B cell (primary cell): ENCODE measurements around the gene ADAMTS2. TPM values are rescaled to one million over a fixed set of nuclear protein-coding genes. Genes with fewer than 3 reads are reported as not detected.

ENCODE experiments used
- ATAC-seq: fragments of 200-7000 bp; cut with Tn5 transposase; one replicate; pipeline ENCODE4 v1.10.0; 2021; ENCODE audit warnings: low read depth, mild to moderate bottlenecking, moderate number of reproducible peaks, moderate library complexity
- CTCF ChIA-PET: fragments of 350-600 bp; sonication (Branson Sonifier 250); formaldehyde crosslinking; loops from one replicate; lab custom pipeline; 2021; ENCODE audit warnings: antibody characterized with exemption, inconsistent platforms; lab: Charles Lee
- POLR2A ChIA-PET: fragments of 350-600 bp; sonication (Branson Sonifier 250); formaldehyde crosslinking; loops from one replicate; lab custom pipeline; 2021; ENCODE audit warnings: antibody characterized with exemption; lab: Charles Lee
- DNase-seq: peaks from one replicate; pipeline ENCODE4 v3.0.0; 2013
- H2AFZ ChIP-seq: 2 replicates; pipeline ENCODE4 v1.6.1; 2012; ENCODE audit warnings: mild to moderate bottlenecking, low read depth, low read length; ENCODE audit not compliant: insufficient read depth, poor library complexity, severe bottlenecking
- H3K27ac ChIP-seq, 2 donors: 1 replicate in 1 of 2; 2 replicates in 1 of 2; pipeline ENCODE4 v1.5.1; 2012 to 2013; ENCODE audit warnings: low read length in 2 of 2, mild to moderate bottlenecking in 2 of 2, moderate library complexity in 1 of 2
- H3K27me3 ChIP-seq, 4 experiments: fragments of 200-600 bp in 1 of 4; sonication (generic) in 1 of 4; replicated peaks in 1 of 4; 1 replicate in 2 of 4; 2 replicates in 2 of 4; pipeline versions ENCODE4 v1.6.1 to v1.7.0; 2013 to 2016; ENCODE audit warnings: low read length in 3 of 4, mild to moderate bottlenecking in 2 of 4, mixed read lengths in 1 of 4, moderate library complexity in 1 of 4; ENCODE audit not compliant: insufficient read depth in 4 of 4, control insufficient read depth in 3 of 4; ENCODE audit errors: control extremely low read depth in 1 of 4
- H3K36me3 ChIP-seq, 2 experiments: replicated peaks in 1 of 2; 1 replicate in 1 of 2; 2 replicates in 1 of 2; pipeline versions ENCODE4 v1.6.1 to v1.7.1; 2013; ENCODE audit warnings: low read length in 1 of 2; ENCODE audit not compliant: insufficient read depth in 2 of 2, control insufficient read depth in 1 of 2; ENCODE audit errors: control extremely low read depth in 1 of 2, extremely low read depth in 1 of 2
- H3K4me1 ChIP-seq, 2 donors: fragments of 200-600 bp in 1 of 2; sonication (generic) in 1 of 2; 1 replicate in 1 of 2; 2 replicates in 1 of 2; pipeline versions ENCODE4 v1.5.1 to v1.6.1; 2013 to 2017; ENCODE audit warnings: low read length in 2 of 2; ENCODE audit not compliant: control insufficient read depth in 2 of 2, insufficient read depth in 2 of 2
- H3K4me2 ChIP-seq: replicated peaks from 2 replicates; pipeline ENCODE3; 2012; ENCODE audit warnings: mild to moderate bottlenecking, low read depth, low read length; ENCODE audit not compliant: poor library complexity, severe bottlenecking
- H3K4me3 ChIP-seq, 5 experiments: fragments of 200-600 bp in 1 of 5; sonication (generic) in 1 of 5; 1 replicate in 3 of 5; 2 replicates in 2 of 5; pipeline versions ENCODE4 v1.5.1 to v1.7.0; 2011 to 2016; ENCODE audit warnings: low read length in 4 of 5, mild to moderate bottlenecking in 4 of 5, low read depth in 2 of 5, control low read depth in 1 of 5, moderate library complexity in 1 of 5; ENCODE audit not compliant: insufficient read depth in 1 of 5; ENCODE audit errors: control extremely low read depth in 1 of 5, extremely low read depth in 1 of 5
- H3K79me2 ChIP-seq: fragments of 200-600 bp; sonication (generic); one replicate; pipeline ENCODE4 v1.6.0; 2016; ENCODE audit warnings: low read length; ENCODE audit not compliant: control insufficient read depth, insufficient read depth
- H3K9ac ChIP-seq: fragments of 200-600 bp; sonication (generic); 2 replicates; pipeline ENCODE4 v1.6.1; 2017; ENCODE audit warnings: mild to moderate bottlenecking, low read length, moderate library complexity
- H3K9me3 ChIP-seq, 3 donors: one replicate each; pipeline versions ENCODE4 v1.6.1 to v1.7.1; 2013; ENCODE audit warnings: low read length in 2 of 3; ENCODE audit not compliant: control insufficient read depth in 2 of 3, insufficient read depth in 1 of 3; ENCODE audit errors: control extremely low read depth in 1 of 3
- H4K20me1 ChIP-seq: 2 replicates; pipeline ENCODE4 v1.6.0; 2012; ENCODE audit warnings: mild to moderate bottlenecking, low read length; ENCODE audit not compliant: insufficient read depth, control insufficient read depth, poor library complexity, severe bottlenecking
- H3K27ac Mint-ChIP-seq: one replicate; pipeline ENCODE4 v1.8.0; 2021; ENCODE audit warnings: mixed read lengths
- H3K27me3 Mint-ChIP-seq: one replicate; pipeline ENCODE4 v1.8.0; 2021; ENCODE audit warnings: mixed read lengths
- H3K4me1 Mint-ChIP-seq: one replicate; pipeline ENCODE4 v1.8.0; 2021; ENCODE audit warnings: mixed read lengths
- H3K4me3 Mint-ChIP-seq: one replicate; pipeline ENCODE4 v1.8.0; 2021; ENCODE audit warnings: mixed read lengths
- H3K9me3 Mint-ChIP-seq: one replicate; pipeline ENCODE4 v1.8.0; 2022; ENCODE audit warnings: mixed read lengths; ENCODE audit not compliant: insufficient read depth
- EZH2 ChIP-seq: IDR thresholded peaks from 2 replicates; pipeline ENCODE4 v1.6.1; 2012; ENCODE audit warnings: borderline replicate concordance, low read depth, mild to moderate bottlenecking, moderate library complexity, low read length; ENCODE audit not compliant: insufficient read depth, poor library complexity, severe bottlenecking
- WGBS: methylation state at CpG from one replicate; pipeline ENCODE4 v1.1.5; 2013; ENCODE audit warnings: missing lambda C conversion rate; ENCODE audit not compliant: insufficient coverage; 5-methylcytosine and 5-hydroxymethylcytosine counted together
- intact Hi-C: fragments of 100-400 bp; cut with micrococcal nuclease; formaldehyde crosslinking; loops from one replicate; pipeline ENCODE4 v1.10.0; 2022
- polyA plus RNA-seq: library from polyadenylated mRNA; depleted of rRNA; stranded (reverse); fragments of >200 nt; gene quantifications from 2 replicates; pipeline ENCODE4 v1.2.3, GENCODE V29; 2012
- total RNA-seq, 2 donors: library from RNA; stranded (reverse); fragments of 120-200 nt in 1 of 2; gene quantifications; 1 replicate in 1 of 2; 2 replicates in 1 of 2; pipeline versions ENCODE4 v1.2.3 to v1.2.4, GENCODE V29; 2013 to 2022
- TF ChIP-seq, protein P1 (sequence below): fragments of 200-600 bp; IDR thresholded peaks from one replicate; pipeline ENCODE4 v1.8.0; 2022; ENCODE audit warnings: antibody characterized with exemption, mild to moderate bottlenecking

ADAMTS2 gene
- total and polyA plus RNA-seq, 2 donors (not counting 1 experiment from before 2014, with no cell fraction given): not detected

DNA sequence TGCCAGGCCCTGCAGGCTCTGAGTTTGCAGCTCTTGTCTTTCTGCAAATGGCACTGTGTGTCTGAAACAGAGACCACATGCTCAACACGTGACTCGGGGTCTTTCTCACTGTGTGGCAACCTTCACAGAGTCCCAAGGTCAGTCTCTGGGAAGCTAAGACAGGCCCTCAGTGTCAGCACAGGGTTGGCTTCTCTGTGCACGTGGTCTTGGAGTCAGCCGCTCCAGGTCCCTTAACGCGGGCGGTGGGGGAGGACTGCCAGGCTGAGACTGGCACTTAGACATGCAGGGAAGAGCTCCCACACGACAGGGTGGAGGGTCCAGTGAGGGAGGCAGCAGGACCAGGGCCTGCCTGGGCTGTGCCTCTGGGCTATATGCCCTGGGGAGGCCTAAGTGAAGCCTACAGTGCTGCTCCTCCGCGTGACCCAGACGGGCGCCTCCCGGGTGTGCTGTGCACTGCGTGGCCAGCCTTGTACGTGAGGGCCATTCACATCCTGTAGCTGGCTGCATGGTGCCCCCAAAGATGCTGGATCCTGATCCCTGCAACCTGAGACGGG, 76.8 kb downstream of the ADAMTS2 start:
- no peak for TF ChIP-seq EZH2
- TF ChIP-seq, protein P1, sequence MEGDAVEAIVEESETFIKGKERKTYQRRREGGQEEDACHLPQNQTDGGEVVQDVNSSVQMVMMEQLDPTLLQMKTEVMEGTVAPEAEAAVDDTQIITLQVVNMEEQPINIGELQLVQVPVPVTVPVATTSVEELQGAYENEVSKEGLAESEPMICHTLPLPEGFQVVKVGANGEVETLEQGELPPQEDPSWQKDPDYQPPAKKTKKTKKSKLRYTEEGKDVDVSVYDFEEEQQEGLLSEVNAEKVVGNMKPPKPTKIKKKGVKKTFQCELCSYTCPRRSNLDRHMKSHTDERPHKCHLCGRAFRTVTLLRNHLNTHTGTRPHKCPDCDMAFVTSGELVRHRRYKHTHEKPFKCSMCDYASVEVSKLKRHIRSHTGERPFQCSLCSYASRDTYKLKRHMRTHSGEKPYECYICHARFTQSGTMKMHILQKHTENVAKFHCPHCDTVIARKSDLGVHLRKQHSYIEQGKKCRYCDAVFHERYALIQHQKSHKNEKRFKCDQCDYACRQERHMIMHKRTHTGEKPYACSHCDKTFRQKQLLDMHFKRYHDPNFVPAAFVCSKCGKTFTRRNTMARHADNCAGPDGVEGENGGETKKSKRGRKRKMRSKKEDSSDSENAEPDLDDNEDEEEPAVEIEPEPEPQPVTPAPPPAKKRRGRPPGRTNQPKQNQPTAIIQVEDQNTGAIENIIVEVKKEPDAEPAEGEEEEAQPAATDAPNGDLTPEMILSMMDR: no peak
- Histone ChIP-seq H3K36me3 (no peaks in the 10 kb centered on the region), H3K9me3 (no peaks in the 10 kb centered on the region), H4K20me1 (no peaks in the 10 kb centered on the region), H3K4me2 (no peak overlapping the region), H3K79me2 (no peaks in the 10 kb centered on the region), H3K27me3 (no peaks in the 10 kb centered on the region), H3K9ac (no peak overlapping the region), H3K4me3 (no peak overlapping the region), H2AFZ (no peak overlapping the region), H3K27ac (no peak overlapping the region), H3K4me1 (no peaks in the 10 kb centered on the region)
- intact Hi-C loops: no loop called here
- CTCF ChIA-PET: interaction anchor here (0.6 kb wide), 1 partner anchor 173 kb away, joined by 6 read pairs; no protein-coding TSS in a partner anchor
- 91% methylated on average over 16 of the region's 16 CpGs for WGBS
- H3K4me3 Mint-ChIP-seq: no peak overlapping the region
- no peak for ATAC-seq
- no peaks in the 10 kb centered on the region for H3K4me1 Mint-ChIP-seq
- no peak overlapping the region for H3K27ac Mint-ChIP-seq
- peaks cover 5% of the 10 kb centered on the region for H3K27me3 Mint-ChIP-seq
- DNase-seq: no peak
- no peaks in the 10 kb centered on the region for H3K9me3 Mint-ChIP-seq
- POLR2A ChIA-PET: no interaction called here

GRCh38 chr5:179267671-179268083, 77.6 kb downstream of the ADAMTS2 start:
- Histone ChIP-seq H3K4me1 (no peaks in the 10 kb centered on the region), H3K4me2 (no peak overlapping the region), H3K36me3 (no peaks in the 10 kb centered on the region), H3K9me3 (no peaks in the 10 kb centered on the region), H3K9ac (no peak overlapping the region), H3K4me3 (no peak overlapping the region), H4K20me1 (no peaks in the 10 kb centered on the region), H3K79me2 (no peaks in the 10 kb centered on the region), H3K27me3 (no peaks in the 10 kb centered on the region), H2AFZ (no peak overlapping the region), H3K27ac (no peak overlapping the region)
- no peak for DNase-seq
- WGBS: 97% methylated on average over 6 of the region's 10 CpGs
- Mint-ChIP-seq H3K9me3 (no peaks in the 10 kb centered on the region), H3K27me3 (peaks cover 5% of the 10 kb centered on the region), H3K4me3 (no peak overlapping the region), H3K4me1 (no peaks in the 10 kb centered on the region), H3K27ac (no peak overlapping the region)
- ATAC-seq: no peak
- ChIA-PET POLR2A (no interaction called here), CTCF (interaction anchor here (0.6 kb wide), 1 partner anchor 172 kb away, joined by 6 read pairs; no protein-coding TSS in a partner anchor)
- no peak for TF ChIP-seq EZH2
- TF ChIP-seq, protein P1: no peak
- intact Hi-C loops: no loop called here
